ENCODE results near the gene SCUBE1. TPM values are rescaled to one million over a fixed set of nuclear protein-coding genes. Genes with fewer than 3 reads are reported as not detected.

SCUBE1 gene
- total and polyA plus RNA-seq, 4 donors, result 1.6 to 7.9 (median 5.0) TPM

- no peak for ATAC-seq (ENCODE audit: insufficient read depth, low FRiP score)
- 73 to 76% methylated on average over 19 to 20 of the region's 20 CpGs for WGBS, 2 donors
- TF ChIP-seq CTCF (IDR thresholded peaks at IDR 0.05; ENCODE audit: control extremely low read depth, extremely low read depth), result no peak
These were observed 139.6 kb downstream of the SCUBE1 start for GRCh38 chr22:43203471-43203981.

GRCh38 chr22:43202756-43203410, 140.3 kb downstream of the SCUBE1 start:
- Histone ChIP-seq H3K27ac (ENCODE audit: low read depth in 1 of 2, low read length in 1 of 2) (no peak overlapping the region), H3K4me1 (ENCODE audit: control insufficient read depth in 5 of 5, insufficient read depth in 5 of 5, low read length in 5 of 5) (peaks cover 0 to 8% (median 0%) of the 10 kb centered on the region in 5 donors), H3K27me3 (ENCODE audit: control insufficient read depth in 3 of 3, insufficient read depth in 3 of 3, low read length in 2 of 3) (no peaks in the 10 kb centered on the region), H3K36me3 (ENCODE audit: control insufficient read depth in 4 of 4, insufficient read depth in 4 of 4, low read length in 4 of 4) (no peaks in the 10 kb centered on the region), H3K4me3 (no peak overlapping the region), H3K9ac (ENCODE audit: insufficient read depth in 1 of 2, low read length in 2 of 2) (no peak overlapping the region), H3K9me3 (ENCODE audit: control insufficient read depth in 4 of 4, insufficient read depth in 3 of 4, low read length in 3 of 4) (no peaks in the 10 kb centered on the region)
- 81 to 83% methylated on average over 13 of the region's 13 CpGs for WGBS, 2 donors
- no peak for ATAC-seq (ENCODE audit: insufficient read depth, low FRiP score)
- TF ChIP-seq CTCF (IDR thresholded peaks at IDR 0.05; ENCODE audit: control extremely low read depth, extremely low read depth), result no peak
- DNase-seq, result no peak

More at GRCh38 chr22:43203471-43203981, 139.6 kb downstream of the SCUBE1 start:
- no peaks in the 10 kb centered on the region for H3K36me3 ChIP-seq (ENCODE audit: control insufficient read depth in 4 of 4, insufficient read depth in 4 of 4, low read length in 4 of 4)
- DNase-seq, result peak; percentile 40 to 67 (median 59)
- no peak overlapping the region for H3K4me3 ChIP-seq
- H3K9me3 ChIP-seq (ENCODE audit: control insufficient read depth in 4 of 4, insufficient read depth in 3 of 4, low read length in 3 of 4), result no peaks in the 10 kb centered on the region
- H3K27ac ChIP-seq (ENCODE audit: low read depth in 1 of 2, low read length in 1 of 2), result no peak overlapping the region
- peaks cover 0 to 8% (median 0%) of the 10 kb centered on the region in 5 donors for H3K4me1 ChIP-seq (ENCODE audit: control insufficient read depth in 5 of 5, insufficient read depth in 5 of 5, low read length in 5 of 5)
- H3K9ac ChIP-seq (ENCODE audit: insufficient read depth in 1 of 2, low read length in 2 of 2), result no peak overlapping the region
- no peaks in the 10 kb centered on the region for H3K27me3 ChIP-seq (ENCODE audit: control insufficient read depth in 3 of 3, insufficient read depth in 3 of 3, low read length in 2 of 3)

- no peak for DNase-seq
- WGBS, 2 donors, result 94 to 95% methylated on average over 10 of the region's 10 CpGs
- no peak overlapping the region for H3K9ac ChIP-seq (ENCODE audit: insufficient read depth in 1 of 2, low read length in 2 of 2)
These were observed 140.8 kb downstream of the SCUBE1 start for GRCh38 chr22:43202326-43202725.

More at GRCh38 chr22:43202326-43202725, 140.8 kb downstream of the SCUBE1 start:
- Histone ChIP-seq H3K36me3 (ENCODE audit: control insufficient read depth in 4 of 4, insufficient read depth in 4 of 4, low read length in 4 of 4) (no peaks in the 10 kb centered on the region), H3K9me3 (ENCODE audit: control insufficient read depth in 4 of 4, insufficient read depth in 3 of 4, low read length in 3 of 4) (no peaks in the 10 kb centered on the region), H3K27me3 (ENCODE audit: control insufficient read depth in 3 of 3, insufficient read depth in 3 of 3, low read length in 2 of 3) (no peaks in the 10 kb centered on the region), H3K27ac (ENCODE audit: low read depth in 1 of 2, low read length in 1 of 2) (no peak overlapping the region), H3K4me1 (ENCODE audit: control insufficient read depth in 5 of 5, insufficient read depth in 5 of 5, low read length in 5 of 5) (peaks cover 0 to 9% (median 0%) of the 10 kb centered on the region in 5 donors), H3K4me3 (no peak overlapping the region)
- ATAC-seq (ENCODE audit: insufficient read depth, low FRiP score), result no peak
- TF ChIP-seq CTCF (IDR thresholded peaks at IDR 0.05; ENCODE audit: control extremely low read depth, extremely low read depth), result no peak
